Thymus (tissue), 11 donors: Measurements from ENCODE around the gene TRIM37. TPM values are rescaled to one million over a fixed set of nuclear protein-coding genes. Genes with fewer than 3 reads are reported as not detected.

Experiments
- DNase-seq, 9 donors: peaks; one replicate each; pipeline ENCODE4 v3.0.0-alpha.2; 2013; ENCODE audit warnings: low spot score in 9 of 9, low read depth in 6 of 9, missing footprints in 1 of 9
- H3K27ac ChIP-seq, 2 donors: one replicate each; pipeline ENCODE4 v1.5.1; 2013; ENCODE audit warnings: control low read depth in 1 of 2, low read depth in 1 of 2, low read length in 1 of 2, mild to moderate bottlenecking in 1 of 2, moderate library complexity in 1 of 2
- H3K27me3 ChIP-seq, 2 donors: one replicate each; pipeline ENCODE4 v1.5.1; 2013; ENCODE audit warnings: low read length in 1 of 2; ENCODE audit not compliant: control insufficient read depth in 2 of 2, insufficient read depth in 1 of 2
- H3K36me3 ChIP-seq, 2 donors: one replicate each; pipeline ENCODE4 v1.5.1; 2013; ENCODE audit warnings: low read length in 1 of 2, mild to moderate bottlenecking in 1 of 2, moderate library complexity in 1 of 2; ENCODE audit not compliant: control insufficient read depth in 2 of 2, insufficient read depth in 2 of 2
- H3K4me1 ChIP-seq, 2 donors: one replicate each; pipeline ENCODE4 v1.5.1; 2013; ENCODE audit warnings: low read length in 2 of 2; ENCODE audit not compliant: control insufficient read depth in 2 of 2, insufficient read depth in 2 of 2
- H3K4me3 ChIP-seq, 2 donors: one replicate each; pipeline ENCODE4 v1.5.1; 2013; ENCODE audit warnings: low read length in 2 of 2, control low read depth in 1 of 2, mild to moderate bottlenecking in 1 of 2
- H3K9me3 ChIP-seq, 2 donors: one replicate each; pipeline ENCODE4 v1.5.1; 2013; ENCODE audit warnings: low read length in 1 of 2, mild to moderate bottlenecking in 1 of 2; ENCODE audit not compliant: control insufficient read depth in 2 of 2, insufficient read depth in 1 of 2
- whole genome bisulfite sequencing: extraction: QIAGEN DNeasy Blood & Tissue Kit; methylation state at CpG from one replicate; pipeline ENCODE4 v1.1.7; 2013; 5-methylcytosine and 5-hydroxymethylcytosine counted together
- polyA plus RNA-seq: library from polyadenylated mRNA; stranded (reverse); fragments of 200-250 nt; gene quantifications from one replicate; pipeline ENCODE4 v1.2.3, GENCODE V29; 2013
- total RNA-seq: library from RNA; stranded (reverse); fragments of 120-200 nt; gene quantifications from one replicate; pipeline ENCODE4 v1.2.4, GENCODE V29; 2013
- donor health status: healthy.

Gene TRIM37
- total and polyA plus RNA-seq, 2 donors: 14.1 to 17.1 TPM

DNA sequence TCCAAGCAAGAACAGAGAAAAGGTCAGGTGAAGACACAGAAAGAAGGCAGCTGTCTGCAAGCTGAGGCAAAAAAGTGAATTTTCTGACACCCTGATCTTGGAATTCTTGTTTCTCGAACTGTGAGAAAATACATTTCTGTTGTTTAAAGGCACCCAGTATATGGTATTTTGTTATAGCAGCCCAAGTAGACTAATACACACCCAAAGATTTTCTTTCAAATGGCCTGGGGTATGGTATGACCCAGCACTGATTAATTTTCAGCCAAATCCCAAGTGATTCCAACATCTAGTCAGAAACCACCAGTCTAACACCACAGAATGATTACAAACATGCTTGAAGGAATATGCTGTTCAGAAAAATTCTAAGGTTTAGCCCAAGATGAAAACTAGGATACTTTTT is 36.8 kb downstream of the TRIM37 start:
- Histone ChIP-seq H3K36me3 (peaks cover 8 to 35% of the 10 kb centered on the region in 2 donors), H3K27ac (no peak overlapping the region), H3K4me1 (no peaks in the 10 kb centered on the region), H3K27me3 (no peaks in the 10 kb centered on the region), H3K9me3 (no peaks in the 10 kb centered on the region), H3K4me3 (no peak overlapping the region)
- DNase-seq: no peak
- 98% methylated on average over 1 of the region's 1 CpG for WGBS

- Histone ChIP-seq H3K27ac (no peak overlapping the region), H3K36me3 (peaks cover 15 to 35% of the 10 kb centered on the region in 2 donors)
- WGBS: 97% methylated on average over 6 of the region's 6 CpGs
These were observed 38.9 kb downstream of the TRIM37 start for GRCh38 chr17:59067756-59068155.

GRCh38 chr17:59067340-59067739 is 39.3 kb downstream of the TRIM37 start:
- no peak for DNase-seq
- no peaks in the 10 kb centered on the region for H3K27me3 ChIP-seq
- peaks cover 15 to 38% of the 10 kb centered on the region in 2 donors for H3K36me3 ChIP-seq
- no peaks in the 10 kb centered on the region for H3K9me3 ChIP-seq
- H3K4me1 ChIP-seq: no peaks in the 10 kb centered on the region
- H3K27ac ChIP-seq: no peak overlapping the region
- WGBS: 95% methylated on average over 2 of the region's 2 CpGs
- H3K4me3 ChIP-seq: no peak overlapping the region

More at GRCh38 chr17:59067756-59068155, 38.9 kb downstream of the TRIM37 start:
- Histone ChIP-seq H3K4me3 (no peak overlapping the region), H3K9me3 (no peaks in the 10 kb centered on the region), H3K4me1 (no peaks in the 10 kb centered on the region), H3K27me3 (no peaks in the 10 kb centered on the region)
- DNase-seq: no peak

- peaks cover 18 to 32% of the 10 kb centered on the region in 2 donors for H3K36me3 ChIP-seq
These were observed 44.2 kb downstream of the TRIM37 start for GRCh38 chr17:59062509-59062908.

GRCh38 chr17:59056857-59057256 is 49.8 kb downstream of the TRIM37 start:
- Histone ChIP-seq H3K27me3 (no peaks in the 10 kb centered on the region), H3K36me3 (peaks cover 14 to 25% of the 10 kb centered on the region in 2 donors), H3K27ac (no peak overlapping the region), H3K9me3 (no peaks in the 10 kb centered on the region), H3K4me1 (no peaks in the 10 kb centered on the region), H3K4me3 (no peak overlapping the region)
- no peak for DNase-seq
- WGBS: 96% methylated on average over 5 of the region's 5 CpGs

More at GRCh38 chr17:59062509-59062908, 44.2 kb downstream of the TRIM37 start:
- H3K9me3 ChIP-seq: no peaks in the 10 kb centered on the region
- no peaks in the 10 kb centered on the region for H3K4me1 ChIP-seq
- H3K27me3 ChIP-seq: no peaks in the 10 kb centered on the region
- DNase-seq: no peak
- no peak overlapping the region for H3K27ac ChIP-seq
- no peak overlapping the region for H3K4me3 ChIP-seq
- WGBS: 97% methylated on average over 2 of the region's 2 CpGs

- Histone ChIP-seq H3K9me3 (no peaks in the 10 kb centered on the region), H3K4me3 (no peak overlapping the region), H3K4me1 (no peaks in the 10 kb centered on the region), H3K36me3 (peaks cover 22 to 43% of the 10 kb centered on the region in 2 donors), H3K27ac (no peak overlapping the region), H3K27me3 (no peaks in the 10 kb centered on the region)
- WGBS: 91% methylated on average over 1 of the region's 1 CpG
- DNase-seq: no peak
These were observed 56.9 kb downstream of the TRIM37 start for GRCh38 chr17:59049798-59050197.

DNA sequence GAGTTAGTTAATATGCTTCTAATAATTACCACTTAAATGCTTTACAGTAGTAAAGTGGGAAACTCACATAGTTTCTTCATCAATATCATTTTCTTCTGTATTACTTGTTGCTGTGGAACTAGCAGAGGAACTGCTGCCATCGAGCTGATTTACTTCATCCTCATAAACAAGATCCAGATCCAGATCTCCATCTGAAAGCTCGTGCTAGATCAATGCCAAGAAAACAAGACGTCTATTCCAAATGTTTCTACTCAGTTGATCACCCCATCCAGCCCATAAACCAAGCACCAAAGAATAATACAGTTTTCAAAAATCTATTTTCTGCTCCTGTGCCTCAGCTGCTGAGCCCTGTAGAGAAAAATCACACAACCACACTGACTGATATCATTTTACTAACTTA is 59.1 kb downstream of the TRIM37 start:
- no peaks in the 10 kb centered on the region for H3K27me3 ChIP-seq
- no peak for DNase-seq
- H3K4me3 ChIP-seq: no peak overlapping the region
- 95% methylated on average over 3 of the region's 3 CpGs for WGBS
- no peaks in the 10 kb centered on the region for H3K4me1 ChIP-seq
- H3K27ac ChIP-seq: no peak overlapping the region
- peaks cover 38 to 60% of the 10 kb centered on the region in 2 donors for H3K36me3 ChIP-seq
- no peaks in the 10 kb centered on the region for H3K9me3 ChIP-seq

GRCh38 chr17:59046192-59046591 is 60.5 kb downstream of the TRIM37 start:
- WGBS: over 99% methylated on average over 4 of the region's 4 CpGs

GRCh38 chr17:59038734-59039133 is 67.9 kb downstream of the TRIM37 start:
- DNase-seq: no peak
- Histone ChIP-seq H3K9me3 (no peaks in the 10 kb centered on the region), H3K27ac (no peak overlapping the region), H3K36me3 (peaks cover 20 to 34% of the 10 kb centered on the region in 2 donors), H3K4me1 (no peaks in the 10 kb centered on the region), H3K4me3 (no peak overlapping the region), H3K27me3 (no peaks in the 10 kb centered on the region)
- 98% methylated on average over 5 of the region's 5 CpGs for WGBS

More at GRCh38 chr17:59046192-59046591, 60.5 kb downstream of the TRIM37 start:
- Histone ChIP-seq H3K4me3 (no peak overlapping the region), H3K27me3 (no peaks in the 10 kb centered on the region), H3K4me1 (no peaks in the 10 kb centered on the region), H3K27ac (no peak overlapping the region), H3K36me3 (peaks cover 38 to 61% of the 10 kb centered on the region in 2 donors), H3K9me3 (no peaks in the 10 kb centered on the region)
- no peak for DNase-seq

- H3K36me3 ChIP-seq: peaks cover 14 to 26% of the 10 kb centered on the region in 2 donors
These were observed 68.7 kb downstream of the TRIM37 start for GRCh38 chr17:59037960-59038359.

More at GRCh38 chr17:59037960-59038359, 68.7 kb downstream of the TRIM37 start:
- no peaks in the 10 kb centered on the region for H3K27me3 ChIP-seq
- H3K9me3 ChIP-seq: no peaks in the 10 kb centered on the region
- no peak overlapping the region for H3K27ac ChIP-seq
- H3K4me3 ChIP-seq: no peak overlapping the region
- no peak for DNase-seq
- H3K4me1 ChIP-seq: no peaks in the 10 kb centered on the region
